ENCODE data around the gene KAT8. TPM values are rescaled to one million over a fixed set of nuclear protein-coding genes. Genes with fewer than 3 reads are reported as not detected.
A peak's percentile ranks its signal among the peaks of the same experiment; 100 is the strongest.

KAT8 gene
- total RNA-seq, 4 donors from 2014 or later, result 61.0 to 83.4 (median 72.6) TPM

GRCh38 chr16:31109622-31110021 is 7.8 kb upstream of the KAT8 start:
- Histone ChIP-seq H3K4me3 (peak overlapping the region in 1 of 4 donors; percentile 90), H3K27me3 (no peaks in the 10 kb centered on the region), H3K27ac (replicated peaks in 1 of 4) (peak overlapping the region in 2 of 4 donors; percentile 88 to 90), H3K4me1 (peaks cover 29 to 44% (median 40%) of the 10 kb centered on the region in 4 donors), H3K9me3 (no peaks in the 10 kb centered on the region), H3K36me3 (peaks cover 25 to 43% (median 40%) of the 10 kb centered on the region in 4 donors)
- intact Hi-C loops (cut with DNase I), result loop anchor here (5.0 kb wide), 1 partner anchor 33 kb away; no protein-coding TSS in a partner anchor
- TF ChIP-seq POLR2AphosphoS5 (IDR thresholded peaks at IDR 0.05) (no peak), EP300 (IDR thresholded peaks at IDR 0.05) (no peak), POLR2A (IDR thresholded peaks at IDR 0.05; ENCODE audit: low read depth) (no peak)
- TF ChIP-seq, protein P1, sequence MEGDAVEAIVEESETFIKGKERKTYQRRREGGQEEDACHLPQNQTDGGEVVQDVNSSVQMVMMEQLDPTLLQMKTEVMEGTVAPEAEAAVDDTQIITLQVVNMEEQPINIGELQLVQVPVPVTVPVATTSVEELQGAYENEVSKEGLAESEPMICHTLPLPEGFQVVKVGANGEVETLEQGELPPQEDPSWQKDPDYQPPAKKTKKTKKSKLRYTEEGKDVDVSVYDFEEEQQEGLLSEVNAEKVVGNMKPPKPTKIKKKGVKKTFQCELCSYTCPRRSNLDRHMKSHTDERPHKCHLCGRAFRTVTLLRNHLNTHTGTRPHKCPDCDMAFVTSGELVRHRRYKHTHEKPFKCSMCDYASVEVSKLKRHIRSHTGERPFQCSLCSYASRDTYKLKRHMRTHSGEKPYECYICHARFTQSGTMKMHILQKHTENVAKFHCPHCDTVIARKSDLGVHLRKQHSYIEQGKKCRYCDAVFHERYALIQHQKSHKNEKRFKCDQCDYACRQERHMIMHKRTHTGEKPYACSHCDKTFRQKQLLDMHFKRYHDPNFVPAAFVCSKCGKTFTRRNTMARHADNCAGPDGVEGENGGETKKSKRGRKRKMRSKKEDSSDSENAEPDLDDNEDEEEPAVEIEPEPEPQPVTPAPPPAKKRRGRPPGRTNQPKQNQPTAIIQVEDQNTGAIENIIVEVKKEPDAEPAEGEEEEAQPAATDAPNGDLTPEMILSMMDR (IDR thresholded peaks at IDR 0.05), result no peak
- no peak for DNase-seq (ENCODE audit: extremely low spot score)
- 86% methylated on average over 8 of the region's 12 CpGs for WGBS

GRCh38 chr16:31110106-31111034 is 7.1 kb upstream of the KAT8 start:
- WGBS, result 82% methylated on average over 11 of the region's 26 CpGs
- no peaks in the 10 kb centered on the region for H3K27me3 ChIP-seq
- no peak overlapping the region for H3K4me3 ChIP-seq
- peaks cover 25 to 43% (median 40%) of the 10 kb centered on the region in 4 donors for H3K36me3 ChIP-seq
- TF ChIP-seq EP300 (IDR thresholded peaks at IDR 0.05) (no peak), POLR2AphosphoS5 (IDR thresholded peaks at IDR 0.05) (no peak), POLR2A (IDR thresholded peaks at IDR 0.05; ENCODE audit: low read depth) (no peak)
- TF ChIP-seq, protein P1 (IDR thresholded peaks at IDR 0.05), result no peak
- no peaks in the 10 kb centered on the region for H3K9me3 ChIP-seq
- peaks cover 29 to 44% (median 38%) of the 10 kb centered on the region in 4 donors for H3K4me1 ChIP-seq
- intact Hi-C loops (cut with DNase I), result no loop called here
- no peak for DNase-seq (ENCODE audit: extremely low spot score)
- no peak overlapping the region for H3K27ac ChIP-seq (replicated peaks in 1 of 4)

- Histone ChIP-seq H3K9me3 (no peaks in the 10 kb centered on the region), H3K36me3 (peaks cover 25 to 43% (median 40%) of the 10 kb centered on the region in 4 donors), H3K4me3 (no peak overlapping the region), H3K4me1 (peaks cover 27 to 45% (median 37%) of the 10 kb centered on the region in 4 donors), H3K27ac (replicated peaks in 1 of 4) (no peak overlapping the region), H3K27me3 (no peaks in the 10 kb centered on the region)
- no peak for TF ChIP-seq POLR2A (IDR thresholded peaks at IDR 0.05; ENCODE audit: low read depth)
- WGBS, result 95% methylated on average over 6 of the region's 23 CpGs
- DNase-seq (ENCODE audit: extremely low spot score), result no peak
- intact Hi-C loops (cut with DNase I), result no loop called here
Measured at GRCh38 chr16:31111881-31112466, 5.5 kb upstream of the KAT8 start.

- no peak for TF ChIP-seq EP300 (IDR thresholded peaks at IDR 0.05)
- TF ChIP-seq, protein P1 (IDR thresholded peaks at IDR 0.05), result no peak
- TF ChIP-seq POLR2A (IDR thresholded peaks at IDR 0.05; ENCODE audit: low read depth), result no peak
- TF ChIP-seq POLR2AphosphoS5 (IDR thresholded peaks at IDR 0.05), result no peak
- Histone ChIP-seq H3K4me3 (no peak overlapping the region), H3K9me3 (no peaks in the 10 kb centered on the region), H3K4me1 (peaks cover 29 to 46% (median 38%) of the 10 kb centered on the region in 4 donors), H3K27ac (replicated peaks in 1 of 4) (peak overlapping the region in 3 of 4 donors; percentile 10 to 55 (median 37)), H3K36me3 (peaks cover 25 to 43% (median 40%) of the 10 kb centered on the region in 4 donors), H3K27me3 (no peaks in the 10 kb centered on the region)
- 58% methylated on average over 2 of the region's 2 CpGs for WGBS
- DNase-seq (ENCODE audit: extremely low spot score), result no peak
- intact Hi-C loops (cut with DNase I), result no loop called here
Measured at GRCh38 chr16:31112711-31113110, 4.8 kb upstream of the KAT8 start.
